NK-92 treated with Interleukin-12 subunit alpha and Interleukin-12 subunit beta, amount 100 ng/mL, for 24 hours (cell line): ENCODE data around the gene SLC26A6.

Experiments
- DNase-seq: peaks from one replicate; lab custom pipeline; 2025; lab: John Stamatoyannopoulos, UW

Gene SLC26A6

GRCh38 chr3:48599077-48599501, 36.2 kb downstream of the SLC26A6 start:
- DNase-seq: no peak

GRCh38 chr3:48598323-48599076, 36.8 kb downstream of the SLC26A6 start:
- DNase-seq: no peak

GRCh38 chr3:48597408-48597800, 37.9 kb downstream of the SLC26A6 start:
- DNase-seq: no peak

GRCh38 chr3:48596676-48597407, 38.4 kb downstream of the SLC26A6 start:
- DNase-seq: no peak

- DNase-seq: no peak
Measured at GRCh38 chr3:48596157-48596556, 39.1 kb downstream of the SLC26A6 start.

- no peak for DNase-seq
Measured at GRCh38 chr3:48595526-48596121, 39.6 kb downstream of the SLC26A6 start.

GRCh38 chr3:48595075-48595525, 40.2 kb downstream of the SLC26A6 start, which contains the start of gene COL7A1:
TSS of gene COL7A1 (minus strand) at chr3:48595329. CDS start at chr3:48595159, 170 bp downstream.
- DNase-seq: no peak

GRCh38 chr3:48594417-48595049, 40.7 kb downstream of the SLC26A6 start:
- no peak for DNase-seq

GRCh38 chr3:48593337-48593736, 41.9 kb downstream of the SLC26A6 start:
- DNase-seq: no peak

GRCh38 chr3:48592519-48593087, 42.7 kb downstream of the SLC26A6 start:
- no peak for DNase-seq

GRCh38 chr3:48591886-48592518, 43.3 kb downstream of the SLC26A6 start:
- DNase-seq: no peak

- no peak for DNase-seq
Measured at GRCh38 chr3:48591436-48591835, 43.8 kb downstream of the SLC26A6 start.

- no peak for DNase-seq
Measured at GRCh38 chr3:48588230-48588629, 47.0 kb downstream of the SLC26A6 start.

- DNase-seq: no peak
Measured at GRCh38 chr3:48587686-48588085, 47.6 kb downstream of the SLC26A6 start.

GRCh38 chr3:48585411-48585810, 49.9 kb downstream of the SLC26A6 start:
- DNase-seq: no peak

GRCh38 chr3:48584836-48585235, 50.4 kb downstream of the SLC26A6 start:
- no peak for DNase-seq

GRCh38 chr3:48581621-48582481, 53.4 kb downstream of the SLC26A6 start:
- no peak for DNase-seq

GRCh38 chr3:48576647-48577046, 58.6 kb downstream of the SLC26A6 start:
- no peak for DNase-seq
